HepG2 (cell line): ENCODE measurements around the gene R3HDM4. TPM values are rescaled to one million over a fixed set of nuclear protein-coding genes. Genes with fewer than 3 reads are reported as not detected.

Experiments used
- ARID4A ChIP-seq: sonication (generic); formaldehyde crosslinking; IDR thresholded peaks from 2 replicates; pipeline ENCODE4 v1.5.0; 2020; ENCODE audit warnings: mild to moderate bottlenecking, missing genetic modification reagents, borderline replicate concordance
- BATF2 ChIP-seq: sonication (generic); formaldehyde crosslinking; IDR thresholded peaks from 2 replicates; pipeline ENCODE4 v1.8.0; 2022; ENCODE audit warnings: mild to moderate bottlenecking, missing genetic modification reagents, moderate library complexity
- GATAD1 ChIP-seq: IDR thresholded peaks from 2 replicates; pipeline ENCODE4 v1.6.1; 2016; ENCODE audit warnings: missing genetic modification reagents, missing compliant biosample characterization
- KLF9 ChIP-seq: IDR thresholded peaks from 2 replicates; pipeline ENCODE4 v1.6.1; 2016; ENCODE audit warnings: low read depth
- MYC ChIP-seq: sonication (generic); formaldehyde crosslinking; IDR thresholded peaks from 2 replicates; pipeline ENCODE4 v1.9.0; 2021; ENCODE audit warnings: missing genetic modification reagents, borderline replicate concordance
- NCOR1 ChIP-seq: fragments of 200-600 bp; sonication (generic); IDR thresholded peaks from 2 replicates; pipeline ENCODE4 v1.7.0; 2017; ENCODE audit warnings: antibody characterized with exemption, low read length, borderline replicate concordance
- PLSCR1 ChIP-seq: sonication (generic); formaldehyde crosslinking; IDR thresholded peaks from 2 replicates; pipeline ENCODE4 v1.5.0; 2020; ENCODE audit warnings: missing genetic modification reagents, mild to moderate bottlenecking, borderline replicate concordance
- RFXAP ChIP-seq: sonication (generic); formaldehyde crosslinking; IDR thresholded peaks from 2 replicates; pipeline ENCODE4 v1.4.0; 2020; ENCODE audit warnings: missing genetic modification reagents, borderline replicate concordance
- SRSF9 ChIP-seq: fragments of 200-400 bp; formaldehyde crosslinking; IDR thresholded peaks from 2 replicates; pipeline ENCODE4 v1.6.1; 2018; ENCODE audit warnings: borderline replicate concordance, mild to moderate bottlenecking, low read depth, low read length; ENCODE audit not compliant: insufficient read depth, poor library complexity, severe bottlenecking
- TRIM22 ChIP-seq: fragments of 450-650 bp; IDR thresholded peaks from 2 replicates; pipeline ENCODE4 v1.6.1; 2017
- ZBTB3 ChIP-seq: sonication (generic); formaldehyde crosslinking; IDR thresholded peaks from 2 replicates; pipeline ENCODE4 v1.4.0; 2020; ENCODE audit warnings: low read depth, mild to moderate bottlenecking, moderate library complexity, missing genetic modification reagents, borderline replicate concordance
- ZC3H4 ChIP-seq: sonication (generic); formaldehyde crosslinking; IDR thresholded peaks from 2 replicates; pipeline ENCODE4 v1.4.0; 2020; ENCODE audit warnings: missing genetic modification reagents, borderline replicate concordance
- ZNF260 ChIP-seq: sonication (generic); formaldehyde crosslinking; IDR thresholded peaks from 2 replicates; pipeline ENCODE4 v1.4.0; 2020; ENCODE audit warnings: missing genetic modification reagents, low read depth, mild to moderate bottlenecking, borderline replicate concordance
- ZNF317 ChIP-seq: sonication (generic); formaldehyde crosslinking; IDR thresholded peaks from 2 replicates; pipeline ENCODE4 v1.5.0; 2020; ENCODE audit warnings: mild to moderate bottlenecking, missing genetic modification reagents
- ZNF354B ChIP-seq: sonication (generic); formaldehyde crosslinking; IDR thresholded peaks from 2 replicates; pipeline ENCODE4 v1.8.0; 2022; ENCODE audit warnings: mild to moderate bottlenecking, missing genetic modification reagents
- ZNF503 ChIP-seq: sonication (generic); formaldehyde crosslinking; IDR thresholded peaks from 2 replicates; pipeline ENCODE4 v1.4.0; 2020; ENCODE audit warnings: missing genetic modification reagents
- polyA plus RNA-seq, 8 experiments: library from polyadenylated mRNA; depleted of rRNA in 3 of 8; stranded (reverse) in 7 of 8; unstranded in 1 of 8; fragments of >200 nt; fragmentation: Illumina TruSeq in 4 of 8; extraction: Trizol in 4 of 8; gene quantifications; 2 replicates each; pipeline versions ENCODE4 v1.2.1 to v1.2.3, GENCODE V29; 2011 to 2016; ENCODE audit warnings: low read depth in 4 of 8, missing spikeins in 1 of 8, mixed read lengths in 1 of 8; ENCODE audit not compliant: insufficient read depth in 1 of 8
- total RNA-seq, 5 experiments: library from RNA; depleted of rRNA; stranded (reverse); fragments of >200 nt; fragmentation: Illumina TruSeq; extraction: Trizol; gene quantifications; 2 replicates each; pipeline ENCODE4 v1.2.3, GENCODE V29; 2016; ENCODE audit warnings: low read depth in 1 of 5

R3HDM4 gene
- total and polyA plus RNA-seq, 2 of the 13 experiments (the other 11 are each of a cell fraction or from before 2014, with no cell fraction given), result 26.2 to 26.9 TPM

GRCh38 chr19:952680-953444 is 39.8 kb upstream of the R3HDM4 start (continued):
- TF ChIP-seq ZNF503 (CRISPR knock-in tag) (peak; percentile 99), BATF2 (CRISPR knock-in tag) (no peak), ZNF260 (CRISPR knock-in tag) (no peak), ARID4A (CRISPR knock-in tag) (peak; percentile 82; the same call in 1 of the 2 replicates), KLF9 (CRISPR knock-in tag) (0 out of 2 replicates have a peak, but pooled peaks have one; percentile 17), SRSF9 (no peak), GATAD1 (CRISPR knock-in tag) (peak; percentile 75), MYC (peak; percentile 88), RFXAP (CRISPR knock-in tag) (peak; percentile 84), TRIM22 (no peak), PLSCR1 (CRISPR knock-in tag) (0 out of 2 replicates have a peak, but pooled peaks have one; percentile 35), ZC3H4 (CRISPR knock-in tag) (peak; percentile 69; the same call in 1 of the 2 replicates), ZBTB3 (no peak; the same call in 1 of the 2 replicates), ZNF354B (CRISPR knock-in tag) (no peak), NCOR1 (peak; percentile 99), ZNF317 (CRISPR knock-in tag) (0 out of 2 replicates have a peak, but pooled peaks have one; percentile 71)
